ENCODE data around the gene EPAS1. TPM values are rescaled to one million over a fixed set of nuclear protein-coding genes. Genes with fewer than 3 reads are reported as not detected.

The EPAS1 gene
- total and polyA plus RNA-seq, 2 experiments from 2014 or later: 47.5 to 73.8 TPM

DNA sequence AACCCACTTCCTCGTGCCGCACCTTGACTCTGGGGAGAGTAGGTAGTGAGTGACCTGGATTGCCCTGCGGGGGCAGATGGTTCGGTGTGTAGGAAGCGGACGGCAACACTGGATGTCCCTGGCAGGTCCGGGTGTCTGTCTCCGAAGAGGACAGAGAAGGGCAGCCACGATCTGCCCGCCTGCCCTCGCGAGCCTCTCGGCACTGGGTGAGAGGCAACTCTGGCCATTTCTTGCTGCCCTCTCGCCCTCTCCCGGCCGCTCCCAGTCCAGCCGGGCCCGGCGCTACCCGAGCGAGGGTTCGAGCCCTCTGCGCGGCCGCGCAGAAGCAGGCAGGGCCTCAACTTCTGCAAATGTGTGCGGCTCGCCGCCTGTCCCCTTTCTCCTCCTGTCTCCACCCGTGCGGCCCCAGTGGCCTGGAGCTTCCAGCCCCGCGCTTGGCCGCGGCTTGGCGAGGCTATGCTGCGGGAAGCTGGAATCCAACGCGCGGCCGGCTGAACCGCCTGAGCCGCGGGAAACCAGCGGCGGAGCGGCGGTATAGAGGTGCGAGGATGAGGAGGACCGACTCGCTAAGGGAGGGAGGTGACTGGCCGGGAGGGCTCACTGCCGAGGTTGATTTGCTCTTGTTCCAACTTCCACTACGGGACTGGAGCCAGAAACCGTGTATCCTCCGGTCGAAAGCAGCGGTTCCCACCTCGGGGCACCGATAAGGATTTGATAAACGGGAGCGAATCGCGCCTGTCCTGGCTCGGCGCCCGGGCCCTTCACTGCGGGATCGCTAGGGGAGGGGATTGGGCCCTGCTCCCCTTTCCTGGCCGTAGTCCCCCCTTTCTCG, 1.5 kb downstream of the EPAS1 start:
- 1% methylated on average over 61 to 68 of the region's 71 CpGs for WGBS, 2 experiments (ENCODE audit: low coverage in 1 of 2, low lambda C conversion rate in 2 of 2, missing lambda C conversion rate in 2 of 2)
- H3K9me3 ChIP-seq (ENCODE audit: low read depth): no peaks in the 10 kb centered on the region
- H3K4me1 ChIP-seq (ENCODE audit: insufficient read depth): peaks cover 8% of the 10 kb centered on the region; the same call in 1 of the 2 replicates
- no peaks in the 10 kb centered on the region for H3K36me3 ChIP-seq (ENCODE audit: low read depth)
- H3K4me2 ChIP-seq (ENCODE audit: unreplicated experiment): peak overlapping the region; percentile 92
- no peaks in the 10 kb centered on the region for H3K27me3 ChIP-seq (replicated peaks; ENCODE audit: insufficient read depth)
- DNase-seq: peak; percentile 74
- H3F3A ChIP-seq (ENCODE audit: insufficient read depth): no peaks in the 10 kb centered on the region; the same call in 1 of the 2 replicates
- in situ Hi-C loops (cut with MboI): loop anchor here (10.0 kb wide), 1 partner anchor 214 kb away; no protein-coding TSS in a partner anchor
- TF ChIP-seq EZH2 (IDR thresholded peaks at IDR 0.05; ENCODE audit: insufficient read depth, poor library complexity, severe bottlenecking): no peak
- no peak for TF ChIP-seq EZH2phosphoT487 (IDR thresholded peaks at IDR 0.05; ENCODE audit: insufficient read depth, low read depth)
- H3K9me2 ChIP-seq (ENCODE audit: insufficient read depth): no peaks in the 10 kb centered on the region
- H3K4me3 ChIP-seq: peak overlapping the region; percentile 97
- peak overlapping the region; percentile 67 for H2AFZ ChIP-seq
- H4K20me1 ChIP-seq (ENCODE audit: insufficient read depth): no peaks in the 10 kb centered on the region
- peak overlapping the region; percentile 79 for H3K27ac ChIP-seq
- H3K9ac ChIP-seq: peak overlapping the region; percentile 95
- peaks cover 61% of the 10 kb centered on the region for H3K79me2 ChIP-seq (ENCODE audit: insufficient read depth)

DNA sequence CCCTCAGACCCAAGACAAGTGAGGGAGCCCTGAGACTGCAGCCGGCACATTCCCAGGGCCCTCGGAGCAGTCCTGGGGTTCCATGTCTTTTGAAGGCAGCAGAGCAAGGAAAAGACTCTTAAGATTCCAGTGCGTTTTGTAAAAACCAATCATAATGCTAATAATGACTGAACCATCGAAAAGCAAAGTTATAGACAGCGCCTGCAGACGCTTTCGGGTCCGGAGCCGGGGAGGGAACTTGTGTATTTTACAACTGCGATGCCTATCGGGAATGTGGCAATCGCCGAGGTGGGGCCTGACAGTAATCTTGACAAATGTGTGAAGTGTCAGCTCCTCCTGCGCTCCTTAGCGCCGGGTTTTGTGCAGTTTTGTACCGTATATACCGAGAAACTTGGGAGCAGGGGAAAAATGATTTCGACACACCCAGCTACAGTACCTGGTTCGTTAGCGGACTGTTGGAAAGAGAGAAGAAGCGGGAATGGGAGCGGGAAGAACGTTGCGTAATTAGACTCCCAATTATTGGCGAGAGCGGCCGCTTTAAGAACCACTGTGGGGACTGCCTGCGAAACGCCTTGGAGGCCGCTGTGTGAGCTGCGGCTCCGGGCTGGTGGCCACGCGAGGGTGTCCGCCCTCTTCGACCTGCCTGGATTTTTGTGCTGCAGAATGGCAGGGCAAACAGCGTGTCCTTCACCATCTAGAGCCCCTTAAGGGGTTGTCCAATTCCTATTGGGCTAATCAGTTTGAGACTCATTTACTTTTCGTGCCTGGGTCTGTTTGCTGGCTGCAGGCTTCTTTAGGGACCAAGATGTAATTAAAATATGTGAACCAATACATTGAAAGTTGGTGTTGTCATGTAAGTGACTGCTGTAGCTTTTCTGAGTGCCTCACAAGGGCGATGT, 2.4 kb downstream of the EPAS1 start:
- H3K4me2 ChIP-seq (ENCODE audit: unreplicated experiment): peak overlapping the region; percentile 92
- H3K79me2 ChIP-seq (ENCODE audit: insufficient read depth): peaks cover 70% of the 10 kb centered on the region
- peak overlapping the region; percentile 67 for H2AFZ ChIP-seq
- no peaks in the 10 kb centered on the region for H3K9me2 ChIP-seq (ENCODE audit: insufficient read depth)
- no peaks in the 10 kb centered on the region for H3K36me3 ChIP-seq (ENCODE audit: low read depth)
- TF ChIP-seq EZH2phosphoT487 (IDR thresholded peaks at IDR 0.05; ENCODE audit: insufficient read depth, low read depth) (no peak), EZH2 (IDR thresholded peaks at IDR 0.05; ENCODE audit: insufficient read depth, poor library complexity, severe bottlenecking) (no peak)
- H3K27me3 ChIP-seq (replicated peaks; ENCODE audit: insufficient read depth): no peaks in the 10 kb centered on the region
- H3K27ac ChIP-seq: peak overlapping the region; percentile 79
- no peaks in the 10 kb centered on the region for H3K9me3 ChIP-seq (ENCODE audit: low read depth)
- H3K9ac ChIP-seq: peak overlapping the region; percentile 95
- in situ Hi-C loops (cut with MboI): loop anchor here (10.0 kb wide), 1 partner anchor 215 kb away; no protein-coding TSS in a partner anchor
- peak overlapping the region; percentile 97 for H3K4me3 ChIP-seq
- peak; percentile 91 for DNase-seq
- H3K4me1 ChIP-seq (ENCODE audit: insufficient read depth): peaks cover 8% of the 10 kb centered on the region; the same call in 1 of the 2 replicates
- no peaks in the 10 kb centered on the region; the same call in 1 of the 2 replicates for H3F3A ChIP-seq (ENCODE audit: insufficient read depth)
- 3% methylated on average over 36 to 40 of the region's 40 CpGs for WGBS, 2 experiments (ENCODE audit: low coverage in 1 of 2, low lambda C conversion rate in 2 of 2, missing lambda C conversion rate in 2 of 2)
- no peaks in the 10 kb centered on the region for H4K20me1 ChIP-seq (ENCODE audit: insufficient read depth)

DNA sequence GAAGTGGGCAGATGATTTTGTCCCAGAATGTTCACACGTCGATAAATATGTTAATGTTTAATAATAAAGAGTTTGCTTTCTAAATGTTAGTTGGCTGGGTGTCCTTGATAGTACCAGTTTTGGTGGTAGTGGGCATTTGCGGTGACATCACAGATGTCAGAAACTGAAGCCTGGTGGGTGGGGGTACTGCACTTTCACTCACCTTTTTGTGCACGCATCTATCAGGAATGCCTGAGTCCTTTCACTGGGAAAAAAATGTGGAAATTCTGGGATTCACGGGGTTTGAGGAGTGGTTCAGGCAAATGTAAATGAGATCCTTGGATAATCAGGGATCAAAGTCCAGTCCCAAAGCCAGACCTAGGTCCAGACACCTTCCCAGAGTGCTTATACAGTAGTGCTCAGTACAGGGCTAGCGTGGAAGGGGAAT, 3.2 kb downstream of the EPAS1 start:
- Histone ChIP-seq H3K27me3 (replicated peaks; ENCODE audit: insufficient read depth) (no peaks in the 10 kb centered on the region), H3K4me3 (peak overlapping the region; percentile 97), H3K4me2 (ENCODE audit: unreplicated experiment) (peak overlapping the region; percentile 92), H3K4me1 (ENCODE audit: insufficient read depth) (peaks cover 8% of the 10 kb centered on the region; the same call in 1 of the 2 replicates), H3K36me3 (ENCODE audit: low read depth) (no peaks in the 10 kb centered on the region), H3K79me2 (ENCODE audit: insufficient read depth) (peaks cover 78% of the 10 kb centered on the region), H3K9ac (peak overlapping the region; percentile 95), H4K20me1 (ENCODE audit: insufficient read depth) (no peaks in the 10 kb centered on the region), H3K27ac (peak overlapping the region; percentile 79), H3K9me2 (ENCODE audit: insufficient read depth) (no peaks in the 10 kb centered on the region), H3K9me3 (ENCODE audit: low read depth) (no peaks in the 10 kb centered on the region), H3F3A (ENCODE audit: insufficient read depth) (no peaks in the 10 kb centered on the region; the same call in 1 of the 2 replicates), H2AFZ (no peak overlapping the region)
- no peak for TF ChIP-seq EZH2phosphoT487 (IDR thresholded peaks at IDR 0.05; ENCODE audit: insufficient read depth, low read depth)
- no peak for TF ChIP-seq EZH2 (IDR thresholded peaks at IDR 0.05; ENCODE audit: insufficient read depth, poor library complexity, severe bottlenecking)
- no peak for DNase-seq
- in situ Hi-C loops (cut with MboI): no loop called here
- 79 to 88% methylated on average over 6 of the region's 6 CpGs for WGBS, 2 experiments (ENCODE audit: low coverage in 1 of 2, low lambda C conversion rate in 2 of 2, missing lambda C conversion rate in 2 of 2)
